SHP77 (cell line): Measurements from ENCODE around the gene TBC1D22A.
A peak's percentile ranks its signal among the peaks of the same experiment; 100 is the strongest.

ENCODE experiments used
- DNase-seq, 2 experiments: peaks; one replicate each; lab custom pipeline; 2025; lab: John Stamatoyannopoulos, UW

Gene TBC1D22A

DNA sequence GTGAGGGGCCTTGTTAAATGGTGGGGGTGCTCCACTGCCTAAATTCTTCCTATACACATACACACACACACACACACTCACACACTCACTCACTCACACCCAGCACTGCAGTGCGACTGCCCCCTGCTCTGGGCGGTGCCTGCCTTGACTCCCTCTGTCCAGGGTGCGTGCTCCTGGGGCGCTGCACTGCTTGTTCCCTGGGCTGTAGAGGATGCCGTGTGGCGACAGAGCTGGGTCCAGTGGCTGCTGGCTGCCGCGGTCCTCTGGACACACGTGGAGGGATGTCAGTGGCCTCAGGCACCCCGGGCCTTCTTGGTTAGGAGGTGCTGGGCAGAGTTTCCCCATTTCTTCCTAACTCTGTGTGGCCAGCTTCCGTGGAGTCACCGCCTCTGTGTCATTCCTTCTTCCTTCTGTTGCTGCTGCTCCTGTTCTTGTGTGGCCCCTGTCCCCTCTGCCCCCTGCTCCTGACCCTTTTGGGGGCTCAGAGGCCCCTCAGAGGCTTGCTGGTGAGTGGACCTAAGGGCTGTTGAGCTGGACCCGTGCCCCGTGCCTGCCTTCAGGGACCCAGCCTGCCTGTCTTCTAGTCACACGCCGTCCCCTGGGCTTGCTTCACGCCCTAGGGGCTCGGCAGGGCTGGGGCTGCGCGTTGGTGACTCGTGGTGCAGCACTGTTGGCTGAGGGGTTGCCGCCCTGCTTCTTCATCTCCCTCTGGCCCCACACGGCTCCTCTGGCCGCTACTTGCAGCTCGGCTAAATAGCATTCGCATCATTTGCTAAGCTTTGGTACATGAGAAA is 147.0 kb downstream of the TBC1D22A start:
- no peak for DNase-seq

DNA sequence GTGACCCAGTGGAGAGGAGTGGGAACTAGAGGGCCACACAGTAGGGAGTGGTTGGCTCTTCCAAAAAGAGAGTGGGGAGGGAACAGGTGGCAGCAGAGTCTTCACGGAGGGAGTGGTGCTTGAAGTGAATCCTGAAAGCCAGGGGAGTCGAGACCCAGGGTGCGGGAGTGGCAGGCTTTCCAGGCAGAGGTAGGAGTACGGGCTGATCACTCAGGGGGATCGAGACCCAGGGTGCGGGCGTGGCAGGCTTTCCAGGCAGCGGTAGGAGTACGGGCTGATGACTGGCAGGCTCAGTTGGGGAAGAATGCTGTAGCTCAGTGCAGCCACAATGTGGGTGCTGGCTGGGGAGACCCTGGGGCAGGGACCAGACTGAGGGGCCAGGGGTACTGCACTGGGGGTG is 148.2 kb downstream of the TBC1D22A start:
- no peak for DNase-seq

DNA sequence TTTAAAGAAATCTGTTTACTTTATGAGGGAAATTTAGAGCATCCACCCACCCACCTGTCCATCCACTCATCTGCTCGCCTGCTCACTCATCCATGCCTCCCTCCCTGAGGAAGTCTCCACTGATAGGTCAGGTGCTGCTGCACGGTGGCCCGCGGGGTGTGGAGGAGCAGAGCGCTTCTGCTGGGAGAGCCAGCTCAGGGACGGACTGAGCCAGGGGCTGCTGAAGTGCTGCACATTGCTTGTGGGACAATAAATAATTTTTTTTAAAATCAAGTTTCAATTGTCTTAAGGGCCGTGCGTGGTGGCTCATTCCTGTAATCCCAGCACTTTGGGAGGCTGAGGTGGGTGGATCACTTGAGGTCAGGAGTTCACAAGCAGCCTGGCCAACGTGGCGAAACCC is 148.9 kb downstream of the TBC1D22A start:
- no peak for DNase-seq

DNA sequence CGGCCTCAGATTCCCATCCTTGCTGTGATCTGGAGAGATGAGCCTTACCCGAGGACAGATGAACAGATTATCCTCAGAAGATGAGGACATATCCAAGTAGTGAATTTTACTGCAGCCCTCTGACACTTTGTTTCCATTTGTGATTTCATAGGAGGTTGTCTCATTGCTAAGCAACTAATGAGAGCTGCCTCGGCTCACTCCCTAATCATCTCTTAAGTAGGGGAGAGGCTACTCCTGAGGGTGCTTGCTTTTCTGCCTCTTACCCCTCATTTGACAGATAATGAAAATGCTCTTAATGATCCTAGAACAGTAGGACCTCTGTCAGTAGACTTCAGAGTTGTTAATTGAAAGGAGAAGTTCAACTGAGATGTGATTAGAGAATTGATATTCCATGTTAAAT is 150.9 kb downstream of the TBC1D22A start:
- DNase-seq = no peak

DNA sequence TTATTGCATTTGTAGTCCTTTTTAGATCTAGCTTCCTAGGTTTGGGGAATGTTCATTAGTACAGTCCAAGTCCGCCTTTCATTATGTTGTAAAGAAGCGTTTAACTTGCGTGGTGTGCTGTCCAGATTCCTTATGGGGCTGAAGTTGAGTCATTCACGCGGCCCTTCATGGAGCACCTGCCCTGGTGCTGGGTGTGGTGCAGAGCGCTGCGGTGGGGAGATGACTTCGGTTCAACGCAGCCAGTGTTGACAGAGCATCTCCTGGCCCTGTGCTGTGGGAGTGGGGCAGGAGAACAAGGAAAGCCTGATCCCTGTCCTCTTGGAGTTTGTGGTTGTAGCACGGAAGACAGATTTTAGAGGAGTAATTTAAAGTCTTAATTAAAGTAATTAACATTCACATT is 152.0 kb downstream of the TBC1D22A start:
- DNase-seq = peak in 1 of 2 experiments; percentile 9

DNA sequence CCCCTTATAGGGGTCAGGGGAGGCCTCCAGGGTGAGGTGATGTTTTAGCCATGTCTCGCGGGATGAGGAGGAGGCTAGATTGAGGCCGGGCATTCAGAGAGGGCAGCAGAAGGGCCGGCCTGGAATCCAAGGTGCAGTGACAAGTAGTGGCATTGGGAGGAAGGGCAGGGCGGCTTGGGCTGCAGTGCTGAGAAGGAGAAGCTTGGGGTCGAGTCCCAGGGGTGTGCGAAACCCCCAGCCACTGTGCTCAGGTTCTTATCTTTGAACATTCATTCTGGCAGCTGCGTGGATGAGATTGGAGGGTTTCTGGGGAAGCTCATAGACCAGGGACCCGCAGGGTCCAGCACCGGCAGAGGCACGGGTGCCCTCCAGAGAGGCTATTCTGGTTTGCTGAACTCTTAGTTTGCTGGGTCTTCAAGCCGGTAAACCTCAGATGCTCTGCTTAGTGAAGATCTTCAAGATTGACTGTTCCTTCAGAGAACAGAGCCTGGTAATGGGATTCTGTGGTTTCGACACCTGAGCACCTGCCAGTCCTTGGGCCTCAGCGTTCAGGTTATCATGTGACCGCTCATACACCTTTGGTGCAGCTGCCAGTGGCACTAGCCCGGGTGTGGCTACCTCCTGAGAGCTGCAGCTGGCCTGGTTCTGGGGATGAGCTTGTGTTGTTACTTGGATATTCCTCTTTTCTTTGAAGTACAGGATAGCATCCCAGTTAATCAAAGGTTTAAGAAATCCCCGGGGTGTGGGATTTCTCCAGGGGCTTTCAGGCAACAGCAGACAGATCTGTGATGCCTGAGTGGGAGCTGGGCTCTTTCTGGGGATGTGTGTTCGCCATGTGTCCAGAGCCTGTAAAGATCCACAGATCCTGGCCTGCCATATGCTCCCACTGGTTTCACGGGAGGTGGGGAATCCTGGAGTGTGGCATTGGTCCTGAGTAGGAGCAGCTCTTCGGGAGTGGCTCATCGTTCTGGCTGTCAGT is 152.8 kb downstream of the TBC1D22A start:
- peak in 1 of 2 experiments; percentile 15 for DNase-seq

DNA sequence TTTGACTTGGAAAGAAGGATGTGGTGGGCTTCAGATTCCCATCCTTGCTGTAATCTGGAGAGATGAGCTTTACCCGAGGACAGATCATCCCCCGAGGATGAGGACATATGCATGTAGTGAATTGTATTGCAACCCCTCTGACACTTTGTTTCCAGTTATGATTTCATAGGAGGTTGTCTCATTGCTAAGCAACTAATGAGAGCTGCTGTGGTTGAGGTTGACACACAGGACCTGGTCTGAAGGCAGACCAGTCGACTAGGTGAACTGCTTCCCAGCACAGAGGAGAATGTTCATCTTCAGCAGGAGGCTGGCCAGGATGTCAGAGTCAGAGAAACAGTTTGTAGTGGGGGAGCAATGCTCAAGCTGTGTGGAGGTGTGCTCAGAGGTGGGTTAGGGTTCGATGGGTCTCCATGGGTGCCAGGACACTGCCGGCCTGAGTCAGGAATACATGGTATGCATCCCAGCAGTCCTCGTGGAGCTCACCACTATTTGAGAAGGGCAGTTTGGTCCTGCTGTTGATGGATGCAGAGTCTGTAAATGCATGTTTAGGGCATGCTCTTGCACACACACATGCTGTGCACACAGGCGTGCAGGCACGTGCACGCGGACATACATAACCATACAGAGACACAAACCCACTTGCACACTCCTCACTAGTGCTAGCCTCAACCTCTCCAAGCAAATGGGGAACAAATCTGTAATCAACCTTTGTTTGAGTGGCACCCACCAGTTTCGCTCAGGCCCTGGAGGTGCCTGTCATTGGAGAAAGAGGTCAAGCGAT is 153.7 kb downstream of the TBC1D22A start:
- DNase-seq = no peak

DNA sequence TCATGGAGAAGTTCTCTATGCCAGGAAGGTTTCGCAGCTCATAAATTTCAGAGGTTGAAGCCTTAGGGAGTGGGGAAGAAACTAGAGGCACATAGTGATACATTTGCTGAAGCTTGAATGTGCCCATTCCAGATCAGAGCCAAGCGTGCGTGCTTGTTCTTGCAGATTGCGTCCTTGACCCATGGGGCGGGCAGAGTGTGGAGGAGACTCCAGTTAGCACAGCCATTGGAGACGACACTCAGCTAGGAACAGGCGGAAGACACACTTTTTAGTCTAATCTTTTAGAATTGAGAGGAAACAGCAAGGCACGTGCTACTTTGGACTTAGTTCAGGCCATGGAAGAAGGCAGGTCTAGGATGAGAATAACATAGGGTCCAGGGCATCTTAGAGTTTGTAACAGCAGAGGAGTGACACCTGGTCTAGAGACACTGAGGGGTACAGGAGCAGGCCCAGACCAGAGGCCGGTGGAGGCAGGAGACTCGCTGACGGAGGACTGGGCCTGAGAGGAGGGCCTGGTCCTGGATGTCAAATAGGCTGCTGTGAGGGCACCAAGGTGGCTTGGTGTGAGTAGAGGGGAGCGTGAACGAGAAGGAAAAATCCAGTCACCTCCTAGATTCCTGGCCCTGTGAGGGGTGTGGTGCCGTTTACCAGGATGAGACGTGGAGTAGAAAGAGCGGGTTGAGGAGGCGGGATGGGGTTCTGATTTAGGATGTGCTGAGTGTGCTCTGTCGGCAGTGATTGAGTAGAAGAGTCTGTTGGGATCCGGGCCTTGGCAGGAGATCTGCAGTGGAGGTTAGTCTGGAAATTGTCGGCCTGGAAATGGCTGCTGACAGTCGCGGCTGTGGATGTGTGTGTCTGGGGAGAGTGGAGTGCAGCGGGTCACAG is 154.7 kb downstream of the TBC1D22A start:
- DNase-seq = no peak

DNA sequence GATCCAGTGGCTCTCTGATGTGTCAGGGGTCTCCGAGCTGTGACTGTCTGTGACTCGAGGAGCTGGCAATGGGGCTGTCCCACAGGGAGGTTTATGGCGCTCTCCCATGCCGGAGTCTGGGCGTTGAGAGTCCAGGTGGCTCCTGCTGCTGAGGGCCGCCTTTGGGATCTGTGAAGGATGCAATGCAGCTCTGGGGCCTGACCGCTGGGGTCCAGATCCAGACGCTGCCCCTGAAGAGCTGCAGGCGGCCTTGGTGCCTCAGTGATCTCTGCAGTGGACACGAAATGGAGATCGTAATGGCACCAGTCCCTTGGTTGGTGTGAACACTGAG is 155.3 kb downstream of the TBC1D22A start:
- no peak for DNase-seq

DNA sequence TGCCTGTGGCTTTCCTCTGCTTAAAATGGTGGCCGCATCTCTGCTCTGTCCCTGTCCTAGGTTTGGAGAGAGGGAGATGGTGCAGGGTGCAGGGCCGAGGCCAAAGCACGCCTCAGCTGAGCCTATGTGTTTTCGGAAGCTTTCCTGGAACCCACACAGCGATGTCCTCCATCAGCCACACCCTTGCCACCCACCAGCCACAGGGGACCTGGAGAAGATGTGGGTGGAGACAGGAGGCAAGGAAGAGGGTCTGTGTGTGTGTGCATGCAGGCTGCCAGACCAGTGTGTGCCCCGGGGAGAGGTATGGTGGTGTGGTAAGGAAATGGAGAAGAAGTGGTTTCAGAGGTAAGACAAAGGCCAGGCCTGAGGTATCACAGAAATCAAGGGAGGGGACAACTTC is 155.7 kb downstream of the TBC1D22A start:
- DNase-seq = no peak

DNA sequence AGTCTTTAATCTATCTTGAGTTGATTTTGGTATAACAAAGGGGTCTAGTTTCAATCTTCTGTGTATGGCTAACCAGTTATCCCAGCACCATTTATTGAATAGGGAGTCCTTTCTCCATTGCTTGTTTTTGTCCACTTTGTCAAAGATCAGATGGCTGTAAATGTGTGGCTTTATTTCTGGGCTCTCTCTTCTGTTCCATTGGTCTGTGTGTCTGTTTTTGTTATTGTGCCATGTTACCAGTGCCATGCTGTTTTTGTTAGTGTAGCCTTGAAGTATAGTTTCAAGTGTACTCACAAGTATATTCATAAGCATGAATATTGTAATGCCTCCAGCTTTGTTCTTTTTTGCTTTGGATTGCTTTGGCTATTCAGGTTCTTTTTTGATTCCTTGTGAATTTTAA is 159.6 kb downstream of the TBC1D22A start:
- DNase-seq = no peak

DNA sequence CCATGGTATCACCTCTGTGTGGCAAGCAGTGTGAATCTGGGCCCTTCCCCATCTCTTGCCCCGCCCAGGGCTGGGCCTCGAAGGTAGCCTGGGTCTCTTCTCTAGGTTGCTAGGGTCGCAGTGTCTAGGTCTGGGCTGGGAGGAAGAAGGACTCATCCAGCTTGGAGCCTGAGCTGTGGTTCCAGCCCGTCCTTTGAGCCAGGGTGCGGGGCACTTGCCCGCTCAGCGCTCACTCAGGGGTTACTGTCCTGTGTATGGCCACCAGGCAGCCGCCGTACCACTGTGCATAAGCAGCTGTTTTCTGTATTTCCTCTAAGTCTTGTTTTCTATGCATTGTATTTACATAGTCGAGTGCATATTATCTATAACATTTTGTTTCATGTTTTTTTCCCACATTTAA is 160.9 kb downstream of the TBC1D22A start:
- no peak for DNase-seq

DNA sequence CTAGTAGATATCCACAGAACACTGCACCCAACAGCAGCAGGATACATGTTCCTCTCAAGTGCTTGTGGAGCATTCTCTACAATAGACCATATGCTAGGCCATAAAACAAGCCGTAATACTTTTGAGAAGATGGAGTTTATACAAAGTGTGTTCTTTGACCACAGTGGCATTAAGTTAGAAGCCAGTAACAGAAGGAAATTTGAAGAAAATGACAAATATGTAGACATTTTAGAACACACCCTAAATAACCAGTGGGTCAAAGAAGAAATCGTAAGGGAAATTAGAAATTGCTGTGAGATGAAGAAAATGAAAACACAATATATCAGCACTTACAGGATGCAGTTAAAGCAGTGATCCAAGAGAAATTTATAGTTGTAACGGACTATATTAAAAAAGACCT is 163.4 kb downstream of the TBC1D22A start:
- DNase-seq = no peak

DNA sequence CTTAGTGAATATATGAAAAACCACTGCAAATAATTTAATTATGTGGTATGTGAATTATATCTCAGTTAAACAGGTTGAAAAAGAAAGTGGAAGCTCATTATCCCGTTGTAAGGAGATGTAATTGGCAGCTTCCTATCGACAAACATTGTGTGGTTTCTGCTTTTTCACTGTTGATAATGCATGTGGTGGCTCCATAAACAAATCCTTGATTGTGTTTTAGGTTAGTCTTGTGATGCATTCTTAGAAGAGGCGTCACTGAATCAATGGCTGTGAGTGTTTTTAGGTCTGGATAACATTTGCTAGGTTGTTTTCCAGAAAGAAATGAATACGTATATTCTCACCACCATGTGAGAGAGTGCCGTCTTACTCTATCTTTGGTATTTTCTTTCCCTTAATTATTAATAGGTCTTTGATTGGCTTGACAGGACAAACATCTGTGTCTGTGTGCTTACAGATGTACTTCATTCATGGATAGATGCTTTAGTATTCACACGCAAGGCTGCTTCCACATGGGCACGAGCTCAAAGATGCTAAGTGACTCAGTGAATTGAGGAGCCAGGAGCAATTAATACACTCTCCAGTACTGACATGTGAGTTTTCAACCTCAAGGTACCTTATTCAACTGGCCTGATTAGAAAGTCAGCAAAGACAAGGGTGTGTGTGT is 166.7 kb downstream of the TBC1D22A start:
- no peak for DNase-seq

DNA sequence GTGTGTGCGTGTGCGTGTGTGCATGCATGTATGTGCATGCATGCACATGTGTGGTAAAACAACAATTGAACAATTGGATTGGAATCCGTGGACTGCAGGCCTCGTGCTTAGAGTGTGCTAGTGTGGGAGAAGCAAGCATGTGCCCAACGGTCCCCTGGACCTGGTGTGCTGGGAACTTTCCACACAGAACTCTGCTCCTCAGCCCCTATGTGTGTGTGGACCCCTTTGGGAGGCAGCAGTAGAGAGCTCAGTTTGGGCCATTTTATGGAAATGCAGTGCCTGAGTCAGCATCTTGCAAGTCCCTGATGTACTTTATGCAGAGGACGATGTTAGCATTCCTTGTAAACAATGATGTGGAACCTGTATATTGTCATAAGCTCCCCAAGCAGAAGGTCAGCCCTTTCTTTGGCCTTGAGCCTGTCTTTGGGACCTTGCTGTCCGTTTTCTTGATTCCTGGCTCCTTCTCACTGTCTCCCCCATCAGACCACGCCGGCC is 167.3 kb downstream of the TBC1D22A start:
- DNase-seq = no peak

DNA sequence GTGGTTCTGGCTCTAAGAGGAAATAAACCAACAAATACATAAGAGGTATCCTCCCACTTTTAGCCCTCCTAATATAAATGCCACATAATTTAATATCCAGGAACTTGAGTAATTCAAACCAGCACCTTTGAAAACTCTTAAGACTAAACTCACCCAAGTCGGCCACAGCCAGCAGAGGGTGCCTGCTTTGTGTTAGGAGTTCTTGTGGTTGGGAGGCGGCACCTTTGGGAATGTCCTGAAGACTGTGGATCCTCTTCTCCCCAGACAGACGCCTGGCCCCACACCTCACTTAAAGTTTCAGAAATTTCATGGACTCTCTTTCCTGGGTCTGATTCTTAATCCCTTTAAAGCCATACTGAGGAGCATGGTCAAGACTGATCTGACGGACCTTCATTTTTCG is 169.0 kb downstream of the TBC1D22A start:
- no peak for DNase-seq

DNA sequence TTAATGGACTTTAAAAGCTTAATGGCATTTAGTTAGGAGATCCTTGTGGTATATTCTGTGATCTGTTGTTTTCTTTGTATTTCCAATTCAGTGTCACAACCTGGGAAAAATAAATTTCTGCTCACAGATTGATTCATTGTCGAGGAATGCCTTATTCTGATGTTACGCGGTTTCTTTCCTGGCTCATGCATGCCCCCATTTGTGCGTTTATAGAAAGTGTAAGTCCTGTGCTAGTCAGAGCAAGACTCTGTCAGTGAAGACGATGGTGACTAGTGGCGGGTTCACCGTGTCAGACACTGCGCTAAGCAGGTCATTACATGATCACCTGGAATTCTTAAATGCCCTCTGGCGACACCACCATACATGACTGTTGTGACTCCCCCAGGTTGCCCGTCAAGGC is 169.4 kb downstream of the TBC1D22A start:
- DNase-seq = no peak

DNA sequence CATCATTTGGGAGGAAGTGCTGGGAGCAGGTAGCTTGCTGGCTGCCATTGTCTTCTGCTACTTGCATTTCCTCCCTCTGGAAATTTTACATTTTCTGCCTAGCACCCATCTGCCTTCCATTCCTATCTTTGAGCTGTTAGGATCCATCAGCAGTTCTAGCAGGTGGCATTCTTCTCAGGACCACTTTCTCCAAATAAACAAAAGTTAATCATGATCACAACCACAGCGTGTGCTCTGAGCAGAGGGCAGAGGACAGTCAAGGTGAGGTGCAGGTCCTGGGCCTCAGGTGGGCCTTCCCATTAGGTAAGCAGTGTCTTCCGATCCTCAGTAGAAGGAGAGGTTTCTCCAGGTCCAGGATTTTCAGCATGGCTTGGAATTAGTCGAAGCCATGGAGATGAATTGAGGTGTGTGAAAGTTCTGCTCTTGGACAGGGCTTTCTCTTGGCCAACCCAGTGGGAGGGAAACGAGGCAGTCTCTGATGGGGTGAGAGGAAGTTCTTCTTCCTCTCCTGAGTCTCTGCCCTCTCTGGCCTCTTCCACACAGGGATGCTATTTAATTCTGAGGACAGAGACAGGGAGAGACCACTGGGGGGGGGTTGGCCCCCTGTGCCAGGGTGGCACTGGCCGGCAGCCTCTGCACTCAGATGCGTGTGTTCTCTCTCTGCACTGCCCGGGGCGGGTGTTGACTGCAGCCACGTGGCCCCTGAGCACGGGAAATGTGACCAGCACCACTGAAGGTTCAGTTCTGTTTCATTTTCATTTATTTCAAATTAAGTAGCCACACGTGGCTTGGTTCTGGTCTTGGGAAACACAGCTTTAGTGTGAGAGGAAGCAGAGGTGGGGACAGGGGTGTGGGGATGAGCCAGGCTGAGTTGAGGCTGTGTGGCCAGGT is 170.8 kb downstream of the TBC1D22A start:
- DNase-seq = no peak

DNA sequence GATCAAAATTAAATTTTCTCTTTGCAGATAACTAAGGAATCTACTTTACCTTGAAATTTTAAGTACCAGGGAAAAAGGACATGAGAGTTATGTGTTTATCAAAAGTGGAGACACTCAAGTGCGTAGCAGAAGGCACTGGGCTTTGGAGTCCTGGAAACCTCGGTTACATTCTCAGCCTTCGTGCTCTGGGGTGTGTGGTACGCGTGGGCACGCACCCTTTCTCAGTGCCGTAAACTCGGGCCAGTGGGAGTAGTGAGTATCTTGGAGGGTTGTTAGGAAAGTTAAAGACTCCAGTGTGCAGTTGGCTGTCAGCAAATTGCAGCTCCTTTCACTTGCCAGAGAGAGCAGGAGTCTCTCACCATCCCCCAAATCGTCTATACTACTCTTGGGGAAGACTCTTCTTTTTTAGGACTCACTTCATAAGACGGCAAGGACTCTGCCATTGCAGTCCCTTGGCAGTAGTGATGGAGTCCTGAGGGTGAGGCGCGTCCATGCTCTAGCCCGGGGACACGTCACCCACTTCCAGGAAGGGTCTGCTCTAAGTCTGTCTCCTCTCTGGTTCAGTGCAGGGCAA is 171.8 kb downstream of the TBC1D22A start:
- no peak for DNase-seq
